G401 (cell line): ENCODE data around the gene KIF16B. TPM values are rescaled to one million over a fixed set of nuclear protein-coding genes. Genes with fewer than 3 reads are reported as not detected.

ENCODE experiments used
- DNase-seq: peaks from one replicate; pipeline ENCODE4 v3.0.0-alpha.2; 2015; ENCODE audit warnings: low spot score
- in situ Hi-C: cut with HindIII; loops from 2 replicates; pipeline ENCODE4 v1.10.0; 2016; ENCODE audit warnings: low sequenced_read_pairs, mixed read lengths
- total RNA-seq: library from RNA; depleted of rRNA; stranded (reverse); fragments of >200 nt; shearing (Covaris generic); gene quantifications from 2 replicates; pipeline ENCODE4 v1.2.3, GENCODE V29; 2014

Gene KIF16B
- total RNA-seq, 1 experiment from 2014 or later = 23.7 TPM

DNA sequence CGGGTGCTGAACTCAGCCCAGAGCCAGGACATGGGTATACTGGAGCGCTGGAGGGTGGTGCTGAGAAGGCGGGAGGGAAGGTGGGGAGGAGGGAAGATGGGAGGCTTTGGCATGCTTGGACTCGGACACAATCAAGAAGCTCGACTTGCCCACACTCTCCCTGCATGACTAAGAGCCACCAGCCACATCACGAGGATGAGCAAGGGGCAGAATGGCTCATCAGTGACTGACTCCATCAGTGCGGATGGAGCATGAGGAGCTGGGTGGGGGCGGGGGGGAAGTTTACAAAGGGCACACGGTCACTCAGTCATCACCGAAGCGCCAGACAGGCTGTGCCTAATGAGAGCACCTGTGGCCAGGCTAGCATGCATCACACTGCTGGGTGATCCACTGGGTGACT lies 222.8 kb downstream of the KIF16B start:
- DNase-seq = no peak

DNA sequence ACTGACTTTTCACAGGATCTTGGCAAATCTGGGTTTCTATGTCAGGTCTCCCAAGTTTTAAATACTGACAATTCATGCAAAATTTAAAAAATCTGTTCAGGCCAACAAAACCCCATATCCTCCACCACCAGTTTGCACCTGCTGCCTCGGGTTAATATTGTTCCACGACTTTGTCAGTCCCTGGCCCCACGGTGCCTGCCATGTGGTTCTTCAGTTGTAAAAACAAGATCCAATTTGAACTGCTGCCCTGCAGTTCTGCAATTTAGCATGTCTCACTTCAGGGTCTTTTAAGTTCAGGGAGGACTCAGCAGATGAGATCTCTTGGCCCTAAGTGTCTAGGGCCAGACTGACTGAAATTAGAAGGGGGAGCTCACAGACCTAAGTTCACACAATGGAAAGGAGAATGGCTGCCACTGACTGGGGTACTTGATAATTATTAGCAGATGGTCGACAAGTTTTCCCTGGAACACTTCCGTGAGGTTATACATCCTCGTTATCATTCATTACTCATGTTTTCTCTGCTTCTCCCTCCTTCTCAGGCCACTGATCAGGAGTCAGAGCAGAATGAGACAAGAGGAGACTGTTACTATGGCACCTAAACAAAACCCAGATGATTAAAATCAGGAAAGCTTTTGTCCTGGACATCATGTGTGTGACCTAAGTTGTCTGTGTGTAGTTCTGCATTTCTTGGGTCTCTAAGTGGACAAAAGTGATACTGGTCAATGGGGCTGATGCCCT lies 223.6 kb downstream of the KIF16B start:
- no peak for DNase-seq
- in situ Hi-C loops = no loop called here

More for the DNA sequence above, 222.8 kb downstream of the KIF16B start:
- in situ Hi-C loops = no loop called here

DNA sequence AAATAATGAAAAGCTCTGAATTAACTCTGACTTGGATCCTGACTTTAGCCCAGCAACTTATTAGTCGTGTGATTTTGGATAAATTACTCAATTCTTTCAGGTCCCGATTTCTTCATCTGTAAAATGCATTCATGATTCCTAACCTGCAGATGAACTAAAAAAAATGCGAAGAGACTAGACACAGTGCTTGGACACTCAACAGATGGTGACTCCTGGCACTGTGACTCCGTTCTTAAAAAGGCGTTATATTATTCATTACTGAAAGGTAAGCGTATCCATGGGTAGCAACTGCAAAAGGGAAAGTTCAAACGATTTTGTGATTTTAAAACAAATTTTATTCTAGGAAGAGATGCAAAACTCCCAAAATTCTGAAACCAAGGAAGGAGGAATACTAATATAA lies 226.3 kb downstream of the KIF16B start:
- in situ Hi-C loops = no loop called here
- DNase-seq = peak; percentile 84

DNA sequence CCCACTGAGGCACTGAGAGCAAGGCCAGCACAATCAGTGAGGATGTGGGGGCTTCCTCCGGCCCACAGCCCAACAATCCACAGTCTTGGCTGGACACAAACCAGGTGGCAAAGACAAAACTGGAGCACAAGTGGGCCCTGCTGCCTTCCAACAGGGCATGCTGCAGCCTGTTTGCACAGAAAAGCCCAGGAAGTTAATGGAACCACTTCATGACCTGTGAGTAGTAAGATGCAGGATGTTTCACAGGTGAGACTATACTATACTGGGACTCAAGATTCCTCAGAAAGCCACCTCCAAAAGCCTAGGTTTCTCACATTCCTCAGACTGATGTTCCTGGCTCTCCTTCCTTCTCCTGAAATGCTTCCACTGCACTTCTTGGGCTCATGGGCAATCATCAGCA lies 235.5 kb downstream of the KIF16B start:
- no peak for DNase-seq
- in situ Hi-C loops = no loop called here

DNA sequence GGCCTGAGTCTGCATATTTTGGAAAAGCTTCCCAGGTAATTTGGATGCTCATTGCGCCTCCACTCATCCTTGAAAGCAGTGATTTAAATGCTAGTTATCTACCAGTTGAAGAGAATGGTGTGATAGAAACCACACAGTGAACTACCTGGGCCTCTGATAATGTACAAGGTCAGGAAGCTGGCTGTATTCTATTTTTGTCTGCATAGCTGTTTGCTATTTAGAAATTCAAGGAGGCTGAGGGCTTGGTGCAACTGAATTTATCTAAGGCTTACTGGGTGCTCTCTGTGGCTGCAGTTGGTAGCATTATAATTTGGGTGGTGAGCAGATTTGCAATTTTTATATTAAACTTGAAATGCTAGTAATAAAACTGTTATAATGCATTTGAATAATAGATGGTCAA lies 245.6 kb downstream of the KIF16B start:
- DNase-seq = no peak
- in situ Hi-C loops = no loop called here

DNA sequence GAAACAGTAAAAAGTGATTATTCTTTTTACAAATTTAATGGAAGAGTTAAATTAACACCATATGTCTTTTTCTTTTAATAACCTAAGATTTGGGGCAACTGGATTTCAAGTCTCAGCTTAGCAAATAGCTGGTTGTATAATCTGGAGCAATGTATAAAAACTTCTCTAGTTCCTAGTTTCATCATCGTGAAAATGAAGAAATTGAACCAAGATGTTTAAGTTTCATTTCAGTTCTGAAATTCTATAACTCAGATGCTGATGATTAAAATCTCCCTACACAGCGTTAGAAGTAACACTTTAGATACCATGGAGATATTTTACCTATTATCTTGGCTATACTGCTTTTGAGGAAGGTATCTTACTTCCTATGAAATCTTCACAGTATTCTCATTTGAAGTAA lies 252.0 kb downstream of the KIF16B start:
- DNase-seq = no peak
- in situ Hi-C loops = no loop called here

DNA sequence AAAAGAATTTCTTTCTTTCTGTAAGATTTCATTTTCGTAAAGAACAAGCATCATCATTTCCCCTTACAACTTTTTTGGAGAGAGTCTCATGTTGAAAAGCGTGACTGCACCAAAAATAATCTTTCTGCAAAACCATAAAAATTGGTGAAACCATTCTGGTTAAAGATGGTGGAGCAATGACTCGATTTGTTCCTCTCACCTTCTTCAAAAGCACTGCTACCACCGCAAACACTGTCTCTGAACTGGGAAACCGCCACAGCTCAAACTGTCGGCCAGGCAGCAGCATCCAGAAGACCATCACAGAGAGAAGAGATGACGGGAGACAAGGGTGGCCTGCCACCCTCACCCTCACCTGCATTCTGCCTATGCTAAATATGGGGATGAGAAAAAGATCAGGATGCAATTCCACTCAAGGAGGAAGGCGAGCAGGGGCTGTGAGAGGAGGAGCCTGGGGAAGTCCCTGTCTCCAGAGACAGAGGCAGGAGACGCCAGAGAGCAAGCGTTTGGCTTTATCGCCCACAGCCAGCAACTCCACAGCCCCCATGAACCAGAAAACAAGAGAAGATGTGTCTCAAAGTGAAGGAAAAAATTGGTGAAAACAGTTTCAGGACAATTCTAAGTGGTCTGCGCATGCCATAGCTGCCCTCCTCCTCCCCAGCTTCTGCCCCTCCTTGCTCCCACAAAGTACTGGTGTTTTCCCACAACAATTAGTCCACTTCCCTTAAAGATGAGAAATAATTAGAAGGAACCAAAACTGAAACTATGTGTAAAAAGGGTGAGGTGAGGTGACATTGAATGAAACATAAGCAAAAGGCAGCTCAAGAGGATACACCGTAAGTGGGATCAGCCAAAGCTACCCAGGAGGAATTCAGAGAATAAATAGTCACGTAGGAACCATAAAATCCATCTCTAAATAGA lies 255.5 kb downstream of the KIF16B start:
- in situ Hi-C loops = no loop called here
- no peak for DNase-seq

DNA sequence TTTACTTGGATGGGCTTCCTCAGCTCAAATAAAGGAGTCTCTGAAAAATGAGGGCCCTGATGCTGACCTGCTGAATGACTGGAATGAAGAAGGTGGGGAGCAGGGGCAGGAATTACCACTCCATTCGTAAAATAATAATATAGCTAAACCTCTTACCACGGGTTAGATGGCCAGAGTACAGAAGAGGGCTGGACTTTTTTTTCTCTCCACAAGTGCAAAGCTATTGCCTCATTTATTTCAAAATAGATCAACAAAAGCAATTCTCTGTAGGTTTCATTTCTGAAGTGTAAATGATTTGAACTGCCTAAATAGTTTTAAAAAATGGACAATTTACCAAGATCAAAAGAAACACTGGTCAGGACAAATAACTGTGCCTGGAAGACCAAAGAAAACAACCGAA lies 256.7 kb downstream of the KIF16B start:
- in situ Hi-C loops = no loop called here
- DNase-seq = no peak

DNA sequence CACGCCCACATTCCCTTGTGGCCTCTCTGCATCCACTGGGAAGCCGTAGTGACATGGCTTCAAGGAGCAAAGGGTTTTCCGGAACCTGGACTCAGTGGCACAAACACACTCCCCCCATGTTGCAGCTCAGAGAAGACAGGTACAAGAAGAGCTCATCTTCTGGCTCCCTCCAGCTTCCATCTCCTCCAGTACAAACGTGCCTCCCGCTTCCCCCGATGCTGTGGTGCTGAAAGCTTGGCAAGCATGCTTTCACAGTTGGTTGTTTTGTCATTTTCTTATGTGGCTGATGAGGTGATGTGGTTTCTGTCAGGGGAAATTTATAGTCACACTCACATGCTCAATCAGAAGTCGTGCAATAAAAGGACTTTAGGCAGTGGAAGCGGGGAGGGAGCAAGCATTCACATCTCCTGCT lies 258.5 kb downstream of the KIF16B start:
- DNase-seq = no peak
- in situ Hi-C loops = no loop called here

DNA sequence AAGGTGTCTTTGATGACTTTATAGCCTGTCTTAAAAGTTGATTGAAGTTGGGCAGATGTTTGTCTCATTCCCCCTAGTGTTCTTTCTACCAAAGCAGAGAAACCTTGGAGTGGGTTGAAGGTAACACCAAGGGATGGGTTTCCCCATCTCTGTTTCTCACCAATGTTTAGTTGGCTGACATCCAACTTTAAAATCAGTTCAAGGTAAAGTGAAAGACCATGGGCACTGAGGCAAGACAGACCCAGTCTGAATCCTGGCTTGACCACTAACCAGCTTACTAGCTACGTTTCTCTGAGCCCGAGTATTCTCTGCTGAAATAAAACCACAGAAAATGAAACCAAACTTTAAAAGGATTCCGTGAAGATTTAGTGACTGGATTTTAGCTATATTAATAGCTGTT lies 258.9 kb downstream of the KIF16B start:
- no peak for DNase-seq
- in situ Hi-C loops = no loop called here

DNA sequence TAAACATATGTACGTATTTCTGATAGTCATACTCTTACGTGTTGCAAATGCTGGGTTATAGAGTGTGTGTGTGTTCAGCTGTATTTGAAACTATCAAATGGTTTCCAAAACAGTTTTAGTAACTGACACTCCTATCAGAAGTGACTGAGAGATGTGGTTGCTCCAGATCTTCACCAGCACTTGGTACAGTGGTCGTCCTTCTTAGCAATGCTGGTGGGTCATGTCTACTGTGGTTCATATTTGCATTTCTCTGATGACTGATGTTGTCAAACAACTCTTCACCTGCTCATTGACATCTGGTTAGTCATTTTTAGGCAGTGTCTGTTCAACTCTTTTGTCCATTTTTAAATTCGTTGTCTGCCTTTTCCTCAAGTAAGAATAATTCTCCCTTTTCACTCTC lies 259.3 kb downstream of the KIF16B start:
- in situ Hi-C loops = no loop called here
- no peak for DNase-seq

DNA sequence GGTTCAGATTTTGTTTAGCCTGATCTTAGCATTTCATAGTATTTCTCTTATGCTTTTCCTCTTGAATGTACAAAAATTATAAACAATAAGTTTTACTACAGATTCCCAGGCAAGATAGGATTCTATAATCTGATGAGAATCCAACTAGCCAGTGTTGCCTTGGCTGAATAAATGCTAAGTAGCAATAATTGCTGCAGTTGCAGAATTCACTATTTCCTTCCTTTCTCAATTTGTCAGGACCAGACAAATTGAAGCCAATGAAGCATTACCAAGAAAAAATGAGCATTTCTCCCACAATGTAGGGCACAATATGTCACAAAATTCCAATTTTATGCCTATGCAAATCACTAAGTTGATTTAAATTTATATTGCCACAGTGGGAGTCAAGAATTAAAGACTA lies 260.2 kb downstream of the KIF16B start:
- in situ Hi-C loops = no loop called here
- DNase-seq = peak; percentile 18

DNA sequence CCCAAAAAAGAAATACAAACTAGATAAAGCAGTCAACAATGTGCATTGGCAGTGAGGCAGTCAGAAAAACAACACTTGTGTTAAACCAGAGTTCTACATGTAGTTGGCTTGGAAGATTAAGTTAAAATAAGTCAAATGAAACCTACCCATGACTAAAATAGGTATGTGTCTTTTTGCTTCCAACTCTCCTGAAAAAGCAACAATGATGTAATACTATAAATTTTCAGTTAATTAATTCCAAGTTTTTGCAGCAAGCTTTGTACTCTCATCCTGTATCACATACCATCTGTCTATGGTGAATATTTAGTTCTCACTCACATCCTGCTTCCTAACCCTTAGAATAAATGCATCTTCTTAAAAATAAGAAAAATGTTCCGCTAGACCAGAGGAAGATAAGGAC lies 261.5 kb downstream of the KIF16B start:
- in situ Hi-C loops = no loop called here
- DNase-seq = peak; percentile 27

DNA sequence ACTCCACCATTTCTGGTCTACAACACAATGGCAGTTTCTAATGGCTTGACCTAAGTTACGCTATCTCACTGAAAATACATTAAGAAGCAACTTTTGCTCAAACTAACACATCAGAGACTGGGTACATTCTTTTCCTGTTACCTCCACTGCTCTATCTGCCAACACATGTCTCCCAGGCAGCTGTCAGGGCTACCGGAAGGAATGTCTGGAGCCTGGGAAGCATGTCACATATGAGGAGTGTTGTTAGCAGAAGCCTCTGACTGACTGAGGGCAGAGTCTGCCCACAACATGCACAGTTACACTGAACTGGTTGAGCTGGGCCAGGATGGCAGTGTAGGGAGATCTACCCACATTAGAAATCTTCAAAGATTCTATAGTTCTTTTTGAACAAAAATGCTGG lies 264.5 kb downstream of the KIF16B start:
- no peak for DNase-seq
- in situ Hi-C loops = no loop called here

DNA sequence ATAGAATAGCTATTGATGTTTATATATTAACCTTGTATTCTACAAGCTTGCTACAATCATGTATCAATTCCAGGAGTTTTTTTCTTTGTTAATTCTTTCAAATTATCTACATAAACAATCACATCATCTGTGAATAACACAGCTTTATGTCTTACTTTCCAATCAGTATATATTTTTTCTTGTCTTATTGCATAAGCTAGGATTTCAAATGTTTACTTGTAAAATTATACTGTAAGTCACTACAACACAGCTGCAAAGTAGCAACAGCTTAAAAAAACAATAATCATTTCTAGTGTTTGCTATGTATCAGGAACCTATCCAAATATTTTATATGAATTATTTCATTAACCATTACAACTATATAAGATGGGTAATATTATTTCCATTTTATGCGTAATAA lies 270.4 kb downstream of the KIF16B start:
- no peak for DNase-seq
- in situ Hi-C loops = no loop called here

DNA sequence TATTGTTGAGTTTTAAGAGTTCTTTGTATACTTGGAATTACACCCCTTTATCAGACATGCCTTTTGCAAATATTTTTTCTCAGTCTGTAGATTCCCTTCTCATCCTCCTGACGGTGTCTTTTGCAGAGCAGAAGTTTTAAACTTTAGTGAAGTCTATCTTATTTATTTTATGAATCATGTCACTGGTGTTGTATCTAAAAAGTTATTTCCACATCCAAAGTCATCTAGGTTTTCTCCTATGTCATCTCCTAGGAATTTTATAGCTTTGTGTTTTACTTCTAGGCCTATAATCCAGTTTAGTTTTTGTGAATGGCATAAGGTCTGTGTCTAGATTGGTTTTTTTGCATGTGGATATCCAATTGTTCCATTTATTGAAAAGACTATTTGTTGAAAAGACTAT lies 271.3 kb downstream of the KIF16B start:
- no peak for DNase-seq
- in situ Hi-C loops = no loop called here

DNA sequence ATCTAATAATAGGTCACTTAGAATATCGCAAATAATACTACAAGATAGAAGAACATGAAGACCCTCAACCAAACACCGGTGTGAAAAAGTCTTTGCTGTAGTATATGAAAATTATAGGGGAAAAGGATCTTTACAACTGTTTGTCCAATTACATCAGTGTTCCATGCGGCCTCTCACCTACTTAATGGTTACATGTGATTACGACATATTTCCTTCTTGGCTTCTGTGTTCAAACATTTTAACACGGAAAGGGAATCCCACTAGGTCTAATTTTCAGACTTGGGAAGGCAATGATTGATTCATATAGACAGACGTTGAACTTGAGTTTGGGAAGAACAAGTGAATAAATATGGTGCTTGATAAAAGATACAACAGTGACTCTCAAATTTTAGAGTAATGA lies 273.4 kb downstream of the KIF16B start:
- DNase-seq = no peak
- in situ Hi-C loops = no loop called here

DNA sequence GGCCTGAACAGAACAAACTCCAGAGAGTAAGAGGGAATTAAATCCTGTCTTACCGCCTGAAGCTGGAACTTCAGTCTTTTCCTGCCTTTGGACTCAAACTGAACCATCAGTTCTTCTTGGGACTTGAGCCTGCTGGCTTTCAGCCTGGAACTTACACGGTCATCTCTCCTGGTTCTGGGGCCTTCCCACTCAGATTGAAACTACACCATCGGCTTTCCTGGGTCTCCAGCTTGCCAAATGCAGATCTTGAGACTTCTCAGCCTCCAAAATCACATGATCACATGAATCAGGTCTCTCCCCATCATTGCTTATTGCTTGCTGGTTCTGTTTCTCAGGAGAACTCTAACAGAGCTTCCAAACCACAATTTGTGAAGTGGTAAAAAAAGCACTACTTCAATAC lies 276.3 kb downstream of the KIF16B start:
- no peak for DNase-seq
- in situ Hi-C loops = no loop called here

DNA sequence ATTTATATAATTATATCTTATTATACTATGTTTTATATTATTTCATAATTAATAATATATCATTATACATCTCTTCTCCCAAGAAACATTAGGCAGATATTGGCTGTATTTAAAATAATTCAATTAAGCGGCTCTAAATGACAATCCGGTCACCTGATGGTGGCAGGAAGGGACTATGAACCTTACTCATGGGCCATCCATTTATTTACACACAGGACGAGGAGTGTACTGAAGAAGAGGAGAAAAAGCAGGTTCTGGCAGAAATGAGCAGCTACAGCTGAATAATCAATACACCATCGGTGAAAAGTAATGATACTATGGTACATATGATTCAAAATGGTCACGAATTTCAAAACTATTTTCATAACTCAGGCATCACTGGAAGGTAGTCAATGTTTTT lies 277.7 kb downstream of the KIF16B start:
- DNase-seq = no peak
- in situ Hi-C loops = no loop called here

DNA sequence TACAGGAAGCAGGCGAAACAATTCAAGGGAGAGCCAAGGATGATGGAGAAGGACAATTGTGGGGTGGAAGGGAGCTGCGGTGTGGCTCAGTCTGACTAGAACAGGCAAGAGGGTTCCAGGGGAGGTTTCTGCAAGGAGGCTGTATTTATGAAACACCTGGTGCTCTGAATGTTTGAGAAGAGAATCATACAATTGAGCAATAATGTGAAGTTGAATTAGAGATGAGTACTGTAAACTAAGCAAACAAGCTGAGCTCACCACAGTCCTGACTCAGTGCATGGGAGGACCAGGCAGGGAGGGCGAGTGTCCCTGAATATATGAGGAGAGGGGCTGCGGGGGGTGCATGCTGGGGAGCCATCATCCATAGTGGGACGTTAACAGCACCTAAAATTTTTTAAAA lies 279.7 kb downstream of the KIF16B start:
- in situ Hi-C loops = no loop called here
- DNase-seq = no peak
